Endothelial cell of umbilical vein (primary cell): ENCODE results near the gene APOC3. TPM values are rescaled to one million over a fixed set of nuclear protein-coding genes. Genes with fewer than 3 reads are reported as not detected.

Experiments
- BruUV-seq: library from RNA; stranded (reverse); fragments of 400-500 nt; replicated peaks from 2 replicates; lab custom pipeline; 2021; lab: Mats Ljungman, UMichigan
- CTCF ChIA-PET: fragments of 300-600, 350-600 bp; sonication (Branson Sonifier 250); formaldehyde crosslinking; loops from one replicate; lab custom pipeline; 2021; ENCODE audit warnings: antibody characterized with exemption, inconsistent platforms; lab: Charles Lee
- POLR2A ChIA-PET: fragments of 300-600, 350-600 bp; sonication (Branson Sonifier 250); formaldehyde crosslinking; loops from one replicate; lab custom pipeline; 2021; ENCODE audit warnings: antibody characterized with exemption, inconsistent platforms; lab: Charles Lee
- DNase-seq: peaks from one replicate; pipeline ENCODE4 v3.0.0-alpha.2; 2011; ENCODE audit warnings: low read depth, low spot score
- FAIRE-seq: peaks from 2 replicates; lab custom pipeline; 2011; peaks lifted over from hg19 to GRCh38; lab: Jason Lieb, UNC
- H2AFZ ChIP-seq: 2 replicates; pipeline ENCODE4 v1.6.0; 2012; ENCODE audit warnings: low read depth, low read length, control low read depth, inconsistent platforms
- H3K27ac ChIP-seq: 2 replicates; pipeline ENCODE4 v1.5.1; 2011; ENCODE audit warnings: low read depth, mild to moderate bottlenecking, control low read depth, low read length, moderate library complexity; ENCODE audit not compliant: insufficient read depth
- H3K27me3 ChIP-seq, 2 experiments: 2 replicates each; pipeline versions ENCODE4 v1.6.0 to v1.6.1; 2011; ENCODE audit warnings: low read length in 2 of 2, mixed read lengths in 1 of 2; ENCODE audit not compliant: control insufficient read depth in 2 of 2, insufficient read depth in 2 of 2
- H3K36me3 ChIP-seq, 2 experiments: 2 replicates in 1 of 2; 3 replicates in 1 of 2; pipeline ENCODE4 v1.5.1; 2011; ENCODE audit warnings: low read length in 2 of 2, mild to moderate bottlenecking in 1 of 2, moderate library complexity in 1 of 2; ENCODE audit not compliant: control insufficient read depth in 2 of 2, insufficient read depth in 2 of 2; ENCODE audit errors: extremely low read depth in 1 of 2
- H3K4me1 ChIP-seq: 3 replicates; pipeline ENCODE4 v1.5.1; 2011; ENCODE audit warnings: mild to moderate bottlenecking, low read length; ENCODE audit not compliant: control insufficient read depth, insufficient read depth; ENCODE audit errors: extremely low read depth
- H3K4me2 ChIP-seq: 2 replicates; pipeline ENCODE4 v1.6.1; 2011; ENCODE audit warnings: low read length, control low read depth, mixed read lengths; ENCODE audit not compliant: insufficient read depth
- H3K4me3 ChIP-seq, 3 experiments: fragments of 200-600 bp in 1 of 3; sonication (generic), shearing (Covaris generic) in 1 of 3; replicated peaks in 1 of 3; 2 replicates each; pipeline ENCODE4 v1.5.1; 2011 to 2016; ENCODE audit warnings: control low read depth in 3 of 3, low read length in 3 of 3, mild to moderate bottlenecking in 2 of 3, inconsistent platforms in 1 of 3, low read depth in 1 of 3, moderate library complexity in 1 of 3; ENCODE audit not compliant: insufficient read depth in 1 of 3
- H3K79me2 ChIP-seq: 2 replicates; pipeline ENCODE4 v1.6.0; 2012; ENCODE audit warnings: low read length, inconsistent platforms; ENCODE audit not compliant: control insufficient read depth, insufficient read depth
- H3K9ac ChIP-seq: replicated peaks from 2 replicates; pipeline ENCODE3; 2011; ENCODE audit warnings: low read length, control low read depth; ENCODE audit not compliant: insufficient read depth; ENCODE audit errors: extremely low read depth
- H3K9me1 ChIP-seq: replicated peaks from 3 replicates; pipeline ENCODE4 v1.6.0; 2011; ENCODE audit warnings: mild to moderate bottlenecking, low read length; ENCODE audit not compliant: control insufficient read depth, insufficient read depth; ENCODE audit errors: extremely low read depth
- H3K9me3 ChIP-seq: replicated peaks from 2 replicates; pipeline ENCODE4 v1.5.1; 2012; ENCODE audit warnings: low read length, inconsistent platforms; ENCODE audit not compliant: control insufficient read depth, insufficient read depth
- H4K20me1 ChIP-seq: replicated peaks from 2 replicates; pipeline ENCODE3; 2011; ENCODE audit warnings: mild to moderate bottlenecking, low read length; ENCODE audit not compliant: control insufficient read depth, insufficient read depth; ENCODE audit errors: extremely low read depth
- EZH2 ChIP-seq: IDR thresholded peaks from 2 replicates; pipeline ENCODE4 v1.6.1; 2012; ENCODE audit warnings: borderline replicate concordance, low read depth, mild to moderate bottlenecking, moderate library complexity, low read length, inconsistent platforms; ENCODE audit not compliant: severe bottlenecking
- FOS ChIP-seq: IDR thresholded peaks from 2 replicates; pipeline ENCODE4 v1.6.1; 2011; ENCODE audit warnings: mild to moderate bottlenecking, low read length, moderate library complexity, borderline replicate concordance; ENCODE audit not compliant: insufficient read depth
- GATA2 ChIP-seq: IDR thresholded peaks from 2 replicates; pipeline ENCODE4 v1.7.0; 2011; ENCODE audit warnings: low read depth, mild to moderate bottlenecking, moderate library complexity, mixed read lengths, low read length; ENCODE audit not compliant: insufficient read length, insufficient read depth
- JUN ChIP-seq: IDR thresholded peaks from 2 replicates; pipeline ENCODE4 v1.6.1; 2011; ENCODE audit warnings: borderline replicate concordance, low read depth; ENCODE audit not compliant: insufficient read length, insufficient read depth
- MYC ChIP-seq: IDR thresholded peaks from one replicate; pipeline ENCODE4 v1.6.1; 2011; ENCODE audit warnings: mild to moderate bottlenecking, low read depth, low read length
- POLR2A ChIP-seq: IDR thresholded peaks from 2 replicates; pipeline ENCODE4 v1.6.1; 2012; ENCODE audit warnings: low read depth, mild to moderate bottlenecking, control low read depth, low read length
- POLR2AphosphoS5 ChIP-seq: IDR thresholded peaks from 2 replicates; pipeline ENCODE4 v1.6.1; 2012; ENCODE audit warnings: low read depth, mild to moderate bottlenecking, control low read depth, low read length, moderate library complexity; ENCODE audit not compliant: insufficient read depth
- dilution Hi-C: fragments of 300-500 bp; cut with MboI; formaldehyde crosslinking; loops from one replicate; pipeline ENCODE4 v1.15.0; 2019; ENCODE audit warnings: low sequenced_read_pairs; ENCODE audit not compliant: extremely low pct_ligation_motif_present
- intact Hi-C: fragments of 100-400 bp; cut with micrococcal nuclease; formaldehyde crosslinking; loops from one replicate; pipeline ENCODE4 v1.10.0; 2022
- polyA plus RNA-seq, 4 experiments: library from polyadenylated mRNA; depleted of rRNA in 3 of 4; stranded (reverse) in 3 of 4; unstranded in 1 of 4; fragments of >200 nt; gene quantifications; 2 replicates each; pipeline versions ENCODE4 v1.2.1 to v1.2.3, GENCODE V29; 2011 to 2012; ENCODE audit warnings: missing spikeins in 1 of 4
- total RNA-seq: library from RNA; stranded (reverse); gene quantifications from 2 replicates; pipeline ENCODE4 v1.2.3, GENCODE V29; 2021
- TF ChIP-seq, protein P1 (sequence below): IDR thresholded peaks from 2 replicates; pipeline ENCODE4 v1.6.1; 2011; ENCODE audit not compliant: insufficient read depth, insufficient read length
- TF ChIP-seq, protein P2 (sequence below), 2 donors: IDR thresholded peaks; 1 replicate in 1 of 2; 2 replicates in 1 of 2; pipeline ENCODE4 v1.5.1; 2011; ENCODE audit warnings: low read length in 2 of 2, mild to moderate bottlenecking in 2 of 2, moderate library complexity in 2 of 2, control low read depth in 1 of 2, inconsistent platforms in 1 of 2, low read depth in 1 of 2; ENCODE audit not compliant: insufficient read depth in 1 of 2; ENCODE audit errors: extremely low read depth in 1 of 2

APOC3 gene
- total and polyA plus RNA-seq, 2 donors (not counting 3 experiments of a cell fraction or from before 2014, with no cell fraction given) = not detected

DNA sequence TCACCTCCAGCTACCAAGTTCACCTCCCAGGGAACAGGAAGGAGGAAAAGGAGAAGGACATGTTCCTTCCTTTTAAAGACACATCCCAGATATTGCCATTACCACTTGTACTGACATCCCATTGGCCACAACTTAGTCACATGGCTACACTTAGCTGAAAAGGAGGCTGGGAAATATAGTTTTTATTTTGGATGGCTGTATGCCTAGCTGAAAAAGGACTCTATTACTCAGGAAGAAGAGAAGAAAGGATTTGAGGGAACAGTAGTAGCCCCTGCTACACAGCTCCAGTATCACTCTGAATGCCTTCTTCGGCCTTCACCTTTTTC lies 36.0 kb upstream of the APOC3 start:
- no TSS peak for BruUV-seq
- H3K4me2 ChIP-seq = no peak overlapping the region
- intact Hi-C loops = loop anchor here (5.0 kb wide), 1 partner anchor 74 kb away; no protein-coding TSS in a partner anchor
- no peak overlapping the region for H3K4me3 ChIP-seq
- H3K4me1 ChIP-seq = no peaks in the 10 kb centered on the region
- ChIA-PET POLR2A (no interaction called here), CTCF (interaction anchor here (1.1 to 5.5 kb wide), 7 partner anchors 42 to 435 kb away, joined by 3 to 272 read pairs (median 7); partner anchors contain the start of gene APOA1)
- peak overlapping the region; percentile 55 for H2AFZ ChIP-seq
- H3K9me3 ChIP-seq = no peaks in the 10 kb centered on the region
- H3K27ac ChIP-seq = no peak overlapping the region
- H3K27me3 ChIP-seq = no peaks in the 10 kb centered on the region
- DNase-seq = no peak
- TF ChIP-seq POLR2A (no peak), EZH2 (no peak), FOS (no peak), POLR2AphosphoS5 (no peak), GATA2 (no peak), MYC (no peak), JUN (no peak)
- TF ChIP-seq, protein P1, sequence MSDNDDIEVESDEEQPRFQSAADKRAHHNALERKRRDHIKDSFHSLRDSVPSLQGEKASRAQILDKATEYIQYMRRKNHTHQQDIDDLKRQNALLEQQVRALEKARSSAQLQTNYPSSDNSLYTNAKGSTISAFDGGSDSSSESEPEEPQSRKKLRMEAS = no peak
- TF ChIP-seq, protein P2, sequence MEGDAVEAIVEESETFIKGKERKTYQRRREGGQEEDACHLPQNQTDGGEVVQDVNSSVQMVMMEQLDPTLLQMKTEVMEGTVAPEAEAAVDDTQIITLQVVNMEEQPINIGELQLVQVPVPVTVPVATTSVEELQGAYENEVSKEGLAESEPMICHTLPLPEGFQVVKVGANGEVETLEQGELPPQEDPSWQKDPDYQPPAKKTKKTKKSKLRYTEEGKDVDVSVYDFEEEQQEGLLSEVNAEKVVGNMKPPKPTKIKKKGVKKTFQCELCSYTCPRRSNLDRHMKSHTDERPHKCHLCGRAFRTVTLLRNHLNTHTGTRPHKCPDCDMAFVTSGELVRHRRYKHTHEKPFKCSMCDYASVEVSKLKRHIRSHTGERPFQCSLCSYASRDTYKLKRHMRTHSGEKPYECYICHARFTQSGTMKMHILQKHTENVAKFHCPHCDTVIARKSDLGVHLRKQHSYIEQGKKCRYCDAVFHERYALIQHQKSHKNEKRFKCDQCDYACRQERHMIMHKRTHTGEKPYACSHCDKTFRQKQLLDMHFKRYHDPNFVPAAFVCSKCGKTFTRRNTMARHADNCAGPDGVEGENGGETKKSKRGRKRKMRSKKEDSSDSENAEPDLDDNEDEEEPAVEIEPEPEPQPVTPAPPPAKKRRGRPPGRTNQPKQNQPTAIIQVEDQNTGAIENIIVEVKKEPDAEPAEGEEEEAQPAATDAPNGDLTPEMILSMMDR (IDR thresholded peaks at IDR 0.05; ENCODE audit: extremely low read depth in 1 of 2, insufficient read depth in 1 of 2, low read depth in 1 of 2, low read length in 2 of 2) = no peak
- no peak overlapping the region for H3K9ac ChIP-seq
- H3K9me1 ChIP-seq = no peaks in the 10 kb centered on the region
- H4K20me1 ChIP-seq = no peaks in the 10 kb centered on the region
- H3K36me3 ChIP-seq = no peaks in the 10 kb centered on the region
- dilution Hi-C loops = no loop called here
- FAIRE-seq = no peak
- no peaks in the 10 kb centered on the region for H3K79me2 ChIP-seq
